ENCODE results near the gene ORM1. TPM values are rescaled to one million over a fixed set of nuclear protein-coding genes. Genes with fewer than 3 reads are reported as not detected.

ORM1 gene
- total RNA-seq, 1 experiment from 2014 or later: not detected

DNA sequence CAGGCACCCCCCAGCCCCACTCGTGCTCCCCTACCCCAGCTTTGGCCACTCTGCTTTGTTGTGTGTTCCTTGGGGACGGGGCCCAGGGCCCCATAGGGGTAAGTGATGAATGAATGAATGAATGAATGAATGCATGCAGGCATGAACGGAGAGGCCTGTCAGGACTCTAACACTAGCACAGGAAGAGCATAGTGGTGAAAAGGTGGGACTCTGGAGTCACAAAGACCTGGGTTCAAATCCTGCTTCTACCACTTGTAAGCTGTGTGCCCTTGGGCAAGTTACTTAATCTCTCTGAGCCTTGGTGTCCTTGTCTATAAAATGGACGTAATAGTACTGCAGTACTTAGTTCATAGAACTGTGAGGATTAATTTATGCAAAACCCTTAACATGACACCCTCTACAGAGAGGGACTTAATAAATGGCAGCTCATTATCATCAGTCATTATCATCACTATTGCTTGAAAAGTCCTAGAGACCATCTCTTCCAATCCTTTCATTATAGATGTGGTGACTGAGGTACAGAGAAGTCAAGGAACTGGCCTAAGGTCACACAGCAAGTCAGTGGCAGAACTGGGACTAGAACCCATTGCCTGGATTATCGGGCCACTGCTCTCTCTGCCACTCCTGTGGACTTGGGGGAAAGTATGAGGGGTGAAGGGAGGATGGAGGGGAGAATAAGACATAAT is 20.0 kb downstream of the ORM1 start:
- no peak for DNase-seq (ENCODE audit: low spot score)

DNA sequence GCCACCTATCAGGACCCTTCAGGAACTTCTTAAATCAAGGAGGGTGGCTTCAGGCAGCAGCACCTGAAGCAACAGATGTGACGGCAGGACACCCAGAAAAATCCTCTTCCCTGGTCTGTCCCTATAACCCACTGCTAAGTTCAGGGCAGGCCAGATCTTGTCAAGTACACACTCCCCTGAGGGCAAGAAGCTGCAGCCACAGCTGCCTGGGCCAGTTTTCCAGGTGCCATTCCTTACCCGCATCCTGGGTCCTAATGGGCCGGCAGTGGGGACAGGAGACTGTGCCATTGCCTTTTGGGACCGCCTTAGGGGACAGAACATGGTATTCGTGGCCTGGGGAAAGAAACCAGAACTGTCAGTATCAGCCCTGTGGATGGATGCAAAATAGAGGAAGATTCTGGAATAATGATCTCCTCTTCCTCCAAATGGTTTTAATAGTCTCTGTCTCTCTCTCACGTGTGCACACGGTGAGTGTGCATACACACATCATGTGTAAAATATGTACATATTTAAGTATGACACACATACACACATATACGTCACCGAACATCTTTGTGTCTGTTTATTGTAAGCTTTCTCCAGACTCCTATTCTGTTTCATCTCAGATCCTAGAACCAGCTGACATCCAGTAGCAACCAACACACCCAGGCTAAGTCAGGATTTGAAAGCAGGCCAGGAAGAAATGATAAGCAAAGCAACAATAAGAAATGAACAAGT is 20.7 kb downstream of the ORM1 start:
- no peak for DNase-seq (ENCODE audit: low spot score)

DNA sequence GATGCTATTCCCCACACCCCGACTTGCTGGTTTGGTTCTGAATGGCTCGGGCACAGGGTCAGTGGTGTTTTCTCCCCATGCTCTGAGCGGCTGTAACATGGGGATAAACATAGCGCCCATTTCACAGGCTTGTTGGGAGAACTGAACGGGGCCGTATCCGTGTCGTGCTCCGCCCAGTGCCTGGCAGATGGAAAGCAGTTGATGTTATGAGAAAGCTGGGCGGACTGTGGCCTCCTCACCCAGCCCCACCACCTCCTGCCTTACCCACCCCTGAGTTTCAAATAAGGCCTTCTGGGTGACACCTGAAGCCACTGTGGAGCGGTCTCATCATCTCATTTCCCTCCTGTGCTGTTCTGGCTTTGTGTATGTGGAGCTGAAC is 21.3 kb downstream of the ORM1 start:
- DNase-seq (ENCODE audit: low spot score): no peak

DNA sequence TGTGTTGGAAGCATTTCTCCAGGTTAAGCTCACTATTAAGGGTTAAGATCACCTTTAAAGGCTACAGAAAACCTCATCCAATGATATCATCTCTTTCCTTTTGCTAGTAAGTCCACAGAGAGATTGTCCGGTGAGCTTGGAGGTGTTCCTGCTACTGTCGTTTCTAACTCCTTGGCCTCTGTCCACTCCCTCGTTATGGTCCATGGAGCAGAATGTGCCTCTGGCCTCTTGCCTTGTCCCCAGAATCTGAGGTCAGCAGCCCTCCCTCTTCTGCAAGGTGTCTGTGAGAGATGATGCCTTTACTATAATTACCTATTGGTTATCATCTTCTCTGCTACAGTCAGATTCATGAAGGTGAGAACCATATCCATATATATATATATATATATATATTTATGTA is 21.8 kb downstream of the ORM1 start:
- DNase-seq (ENCODE audit: low spot score): no peak

DNA sequence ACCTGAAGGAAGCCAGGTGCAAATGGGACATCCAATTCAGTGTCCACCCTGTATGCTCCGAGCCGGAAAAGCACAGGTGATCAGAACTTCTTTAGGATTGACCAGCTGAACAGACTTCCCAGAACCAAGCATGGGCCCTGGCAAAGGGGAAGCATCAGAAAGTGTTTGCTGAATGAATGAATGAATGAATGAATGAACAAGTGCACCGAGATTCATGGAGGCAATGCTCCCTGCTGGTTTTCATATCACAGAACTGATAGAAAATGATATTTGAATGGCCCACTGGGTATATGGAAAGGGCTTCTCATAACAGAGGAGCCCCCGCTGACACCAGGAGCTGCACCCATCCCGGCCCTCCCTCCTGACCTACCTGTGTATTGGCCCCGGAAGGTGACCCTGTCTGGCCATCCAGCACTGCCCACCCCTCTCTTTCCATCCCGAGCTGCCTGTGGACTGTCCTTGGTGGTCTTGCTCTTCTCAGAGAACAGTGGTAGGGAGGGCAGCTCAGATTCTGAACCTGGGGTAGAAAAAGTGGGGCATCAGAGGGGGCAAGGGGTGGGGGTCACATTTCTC is 22.7 kb downstream of the ORM1 start:
- no peak for DNase-seq (ENCODE audit: low spot score)

DNA sequence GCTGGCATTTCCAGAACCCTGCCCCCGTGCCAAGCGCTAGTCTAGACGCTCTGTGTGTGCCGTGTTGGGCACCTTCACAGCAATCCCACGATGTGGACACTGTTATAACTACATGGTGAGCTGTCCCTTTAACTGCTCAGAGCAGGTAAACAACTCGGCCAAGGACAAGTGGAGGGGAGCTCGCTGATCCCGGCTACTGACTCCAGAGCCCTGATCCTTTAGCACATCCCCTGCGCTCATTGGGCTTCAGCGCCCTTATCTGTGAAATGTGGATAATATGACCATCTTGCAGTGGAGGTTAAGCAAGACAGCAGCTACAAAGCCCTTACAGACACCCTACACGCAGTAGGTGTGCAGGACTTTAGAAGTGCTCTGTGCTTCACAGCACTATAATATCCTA is 23.2 kb downstream of the ORM1 start:
- no peak for DNase-seq (ENCODE audit: low spot score)

DNA sequence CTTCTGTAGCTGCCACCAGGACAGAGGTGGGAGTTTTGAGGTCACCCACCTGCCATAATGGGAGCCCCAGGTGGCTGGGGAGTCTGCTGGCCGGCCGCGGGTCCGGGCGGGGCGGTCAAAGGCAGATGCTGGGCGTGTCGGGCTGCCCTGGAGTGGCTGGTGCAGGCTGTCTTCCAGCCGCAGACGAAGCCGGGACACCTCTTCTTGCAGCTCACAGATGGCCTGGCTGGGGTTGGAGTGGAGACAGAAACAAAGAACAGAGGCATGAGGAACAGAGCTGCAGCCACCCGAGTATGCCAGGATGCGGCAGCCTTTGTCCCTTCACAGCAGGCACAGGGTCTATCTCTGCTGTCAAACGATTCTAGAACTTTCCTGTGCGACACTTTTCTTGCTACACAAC is 24.8 kb downstream of the ORM1 start:
- DNase-seq (ENCODE audit: low spot score): no peak

DNA sequence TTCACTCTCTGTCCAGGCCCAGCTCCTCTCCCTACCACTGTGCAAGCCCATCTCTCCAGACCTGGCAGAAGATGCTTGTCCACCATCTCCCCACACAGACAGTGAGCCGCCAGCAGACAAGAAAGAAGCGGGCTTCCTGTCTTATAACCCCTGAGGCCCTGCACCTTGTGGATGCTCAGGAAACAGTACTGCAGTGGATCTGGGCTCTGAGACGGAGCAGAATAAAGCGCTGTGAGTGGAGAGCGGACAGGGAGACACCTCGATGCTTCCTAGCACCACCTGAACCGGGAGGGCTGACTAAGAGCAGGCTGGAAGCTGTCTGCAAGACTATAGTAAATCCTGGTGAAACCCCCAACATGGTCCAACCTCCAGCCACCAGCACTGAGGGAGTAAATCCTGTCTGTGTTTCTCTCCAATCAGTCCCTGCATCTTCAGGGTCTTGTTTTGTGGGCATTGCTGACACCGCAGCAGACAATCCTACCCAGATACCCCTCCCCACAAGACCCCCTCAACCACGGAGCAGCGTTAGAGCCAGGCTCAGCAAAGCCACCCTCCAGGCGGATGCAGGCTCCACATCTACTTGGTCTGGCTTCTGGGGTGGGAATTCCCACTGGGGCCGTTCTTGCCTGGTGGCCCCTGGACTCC is 25.5 kb downstream of the ORM1 start:
- peak; percentile 6 for DNase-seq (ENCODE audit: low spot score)

DNA sequence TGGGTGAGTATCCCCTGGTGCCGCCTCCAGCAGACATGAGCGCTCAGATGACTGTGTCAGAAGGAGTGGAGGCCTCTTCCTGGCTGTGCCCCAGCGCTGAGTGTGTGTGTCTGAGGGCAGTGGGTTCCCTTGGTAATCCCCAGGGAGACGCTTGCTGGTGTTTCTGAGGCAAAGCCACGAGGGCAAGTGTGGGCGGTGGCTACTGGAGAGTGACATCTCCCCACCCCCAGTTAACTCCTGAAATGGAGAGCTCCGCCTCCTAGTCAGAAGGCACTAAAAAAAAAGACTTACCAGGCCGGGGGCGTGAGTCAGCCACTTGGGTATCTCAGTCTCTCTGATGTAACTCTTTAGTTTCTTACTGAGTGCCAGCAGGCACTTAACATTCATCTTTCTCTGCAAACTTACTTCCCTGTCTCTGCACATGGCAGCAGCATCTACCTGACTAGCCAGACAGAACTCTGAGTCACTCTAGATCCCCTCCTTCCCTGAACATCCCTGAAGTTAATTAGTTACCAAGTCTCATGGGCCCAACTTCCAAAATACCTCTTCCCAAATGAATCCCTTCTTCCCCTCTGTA is 26.1 kb downstream of the ORM1 start:
- peak; percentile 99 for DNase-seq (ENCODE audit: low spot score)

DNA sequence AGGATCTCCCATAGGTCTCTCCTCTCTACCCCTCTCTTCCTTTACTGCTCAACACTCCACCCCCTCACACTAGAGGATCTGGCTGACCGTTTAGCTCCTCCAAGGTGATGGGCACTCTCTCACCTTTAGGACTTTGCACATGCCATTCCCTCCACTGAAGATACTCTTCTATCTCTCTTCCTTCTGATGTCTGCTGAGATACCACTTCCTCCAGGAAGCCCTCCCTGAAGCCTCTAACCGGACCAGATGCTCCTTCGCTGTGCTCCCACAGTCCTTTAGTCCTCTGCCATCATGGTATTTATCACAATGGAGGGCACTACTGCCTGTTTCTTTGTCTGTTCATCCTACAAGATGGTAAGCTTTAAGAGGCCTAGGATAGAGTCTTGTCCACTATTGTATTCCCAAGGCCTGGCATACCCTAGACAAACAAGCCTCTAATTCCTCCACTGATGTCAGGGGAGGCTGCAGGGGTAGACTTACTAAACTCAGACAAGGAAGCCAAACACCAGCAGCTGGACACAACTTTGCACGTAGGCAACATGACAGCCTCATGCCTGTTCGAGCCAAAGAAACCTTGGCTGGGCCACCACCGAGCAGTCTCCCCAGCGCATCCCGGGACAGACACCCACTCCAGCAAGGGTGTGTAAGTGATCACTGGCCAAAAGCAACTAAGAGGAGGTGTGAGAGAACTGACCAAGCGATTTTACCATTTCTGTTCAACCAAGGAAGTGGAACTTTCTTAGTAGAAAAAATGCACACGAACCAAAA is 27.0 kb downstream of the ORM1 start:
- DNase-seq (ENCODE audit: low spot score): no peak

DNA sequence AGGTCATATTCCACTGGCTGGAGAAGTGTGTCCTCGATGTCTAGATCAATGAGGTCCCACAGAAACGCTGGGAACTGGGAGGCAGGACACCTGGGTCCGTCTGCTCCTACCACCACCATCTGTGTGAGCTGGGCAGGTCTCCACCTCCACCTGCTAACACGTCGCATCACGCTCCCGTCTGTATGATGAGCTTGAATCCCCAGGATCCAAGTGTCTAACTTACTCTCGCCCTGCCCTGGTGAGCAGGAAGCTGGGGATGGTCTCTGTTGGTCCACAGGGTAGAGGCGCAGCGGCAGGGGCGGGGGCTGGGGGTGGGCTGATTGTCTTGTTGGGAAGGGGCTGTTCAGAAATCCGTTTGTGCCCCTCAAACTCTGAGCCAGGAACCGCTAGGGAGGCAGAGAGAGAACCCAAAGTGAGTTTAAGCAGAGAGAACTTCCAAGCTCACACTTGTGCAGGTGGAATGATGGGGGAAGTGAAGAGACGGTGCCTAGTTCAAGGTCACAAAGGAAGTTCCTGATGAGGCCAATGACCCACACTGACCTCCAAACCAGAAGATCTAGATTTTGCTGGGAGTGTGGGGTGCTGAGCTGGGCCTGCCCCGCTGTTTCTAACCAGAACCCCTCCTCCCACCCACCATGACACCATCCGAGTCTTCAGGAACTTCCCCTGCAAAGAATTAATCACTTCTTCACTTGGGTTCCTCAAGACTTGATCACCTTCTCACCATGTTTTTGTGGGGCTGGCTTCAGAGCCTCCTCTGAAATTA is 27.9 kb downstream of the ORM1 start:
- DNase-seq (ENCODE audit: low spot score): no peak

DNA sequence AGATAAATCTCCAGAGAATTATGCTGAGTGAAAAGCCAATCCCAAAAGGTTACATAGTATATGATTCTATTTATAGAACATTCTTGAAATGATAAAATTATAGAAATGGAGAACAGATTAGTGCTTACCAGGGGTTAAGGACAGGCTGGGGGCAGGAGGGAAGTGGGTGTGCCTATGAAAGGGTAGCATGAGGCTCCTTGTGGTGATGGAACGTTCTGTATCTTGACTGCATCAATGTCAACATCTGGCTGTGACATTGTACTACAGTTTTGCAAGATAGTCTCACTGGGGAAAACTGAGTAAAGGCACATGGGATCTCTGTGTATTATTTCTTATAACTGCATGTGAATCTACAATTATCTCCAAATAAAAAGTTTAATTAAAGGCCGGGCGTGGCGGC is 29.0 kb downstream of the ORM1 start:
- DNase-seq (ENCODE audit: low spot score): no peak

DNA sequence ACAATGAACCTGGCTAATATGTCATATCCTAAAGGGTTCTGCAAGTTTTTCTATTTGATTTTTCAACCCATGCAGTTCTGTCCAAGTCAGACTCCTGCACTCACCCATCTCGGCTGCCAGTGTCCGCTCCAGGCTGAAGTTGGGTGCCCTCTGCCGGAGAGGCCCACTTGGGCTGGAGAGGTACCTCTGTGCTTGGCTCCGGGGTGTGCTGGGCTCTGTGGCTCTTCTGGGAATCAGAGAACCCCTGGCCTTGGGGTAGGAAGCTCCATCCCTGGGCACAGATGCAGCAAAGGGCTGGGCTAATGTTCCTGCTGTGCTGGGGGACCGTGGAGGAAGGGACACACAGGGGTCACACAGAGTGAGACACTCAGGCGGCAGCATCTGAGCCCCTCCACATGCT is 32.9 kb downstream of the ORM1 start:
- no peak for DNase-seq (ENCODE audit: low spot score)

DNA sequence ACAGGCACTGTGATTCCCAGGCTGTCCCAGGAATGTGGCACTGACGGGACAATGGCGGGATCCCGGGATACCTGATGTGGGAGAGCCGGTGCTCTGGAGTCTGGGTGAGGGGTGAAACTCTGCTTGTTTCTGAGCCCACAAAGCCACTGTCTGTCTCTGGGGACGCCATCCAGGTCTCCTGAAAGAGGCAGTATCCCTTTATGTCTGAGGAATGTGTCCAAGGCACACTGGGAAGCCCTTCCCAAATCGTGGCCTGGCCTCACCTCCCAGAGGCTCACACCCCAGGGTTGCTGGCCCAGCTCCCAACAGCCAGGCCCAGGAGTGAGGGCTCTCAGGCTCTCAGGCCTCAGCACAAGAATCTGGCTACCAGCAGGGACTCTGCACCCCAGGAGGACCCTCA is 33.9 kb downstream of the ORM1 start:
- no peak for DNase-seq (ENCODE audit: low spot score)

DNA sequence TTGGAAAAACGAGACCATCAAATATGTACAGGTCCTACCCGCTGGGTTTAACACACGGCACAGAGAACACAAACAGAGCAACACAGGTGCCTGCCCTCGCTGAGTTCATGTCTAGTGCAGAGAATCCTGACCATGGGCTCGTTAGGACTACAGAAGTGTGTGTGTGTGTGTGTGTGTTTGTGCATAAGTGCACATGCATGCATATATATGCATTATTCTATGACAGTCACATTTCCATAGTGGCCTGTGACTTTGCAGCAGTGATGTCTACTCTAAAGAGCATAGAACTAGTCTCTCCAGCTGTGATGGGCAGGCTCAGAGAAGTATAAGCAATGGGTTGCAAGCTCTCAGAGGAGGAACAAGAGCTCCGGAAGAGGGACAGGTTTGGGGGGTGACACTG is 34.5 kb downstream of the ORM1 start:
- DNase-seq (ENCODE audit: low spot score): no peak

DNA sequence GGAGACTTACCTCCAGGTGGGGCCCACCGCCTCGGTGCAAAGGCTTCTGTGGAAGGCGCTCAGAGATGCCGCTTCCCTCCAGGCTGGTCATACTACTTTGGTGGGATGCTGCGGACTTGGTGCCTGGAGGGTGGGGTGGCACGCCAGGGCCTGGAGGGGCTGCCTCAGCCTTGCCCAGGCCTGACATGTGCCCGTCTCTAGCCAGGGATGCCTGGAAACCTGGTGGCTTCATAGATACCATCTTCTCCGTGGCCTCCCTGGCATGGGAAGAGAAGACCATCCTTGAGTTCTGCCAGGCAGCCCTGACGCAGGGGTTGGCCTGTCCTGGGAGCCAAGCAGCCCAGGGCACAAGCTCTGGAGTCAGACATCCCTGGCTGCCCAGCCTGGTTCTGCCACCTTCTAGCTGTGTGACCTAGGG is 35.0 kb downstream of the ORM1 start:
- DNase-seq (ENCODE audit: low spot score): no peak

DNA sequence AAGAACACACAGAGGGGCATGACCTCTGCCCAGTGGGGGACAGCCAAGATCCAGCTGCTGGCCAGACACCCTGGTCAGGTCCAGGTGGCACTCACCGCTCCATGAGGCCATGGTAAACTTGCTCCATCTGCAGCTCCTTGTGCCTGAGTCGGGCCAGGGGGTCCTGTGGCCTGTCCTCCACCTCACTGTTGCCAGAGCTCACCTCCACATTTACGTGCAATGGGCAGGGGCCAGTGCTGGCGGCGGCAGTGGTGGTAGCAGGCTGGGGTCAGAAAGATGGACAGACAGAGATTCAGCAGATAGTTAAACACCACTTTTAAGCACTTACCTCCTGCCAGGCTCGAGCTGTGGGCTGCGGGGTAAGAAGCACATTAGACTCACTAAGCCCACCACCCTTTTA is 36.9 kb downstream of the ORM1 start:
- DNase-seq (ENCODE audit: low spot score): no peak

DNA sequence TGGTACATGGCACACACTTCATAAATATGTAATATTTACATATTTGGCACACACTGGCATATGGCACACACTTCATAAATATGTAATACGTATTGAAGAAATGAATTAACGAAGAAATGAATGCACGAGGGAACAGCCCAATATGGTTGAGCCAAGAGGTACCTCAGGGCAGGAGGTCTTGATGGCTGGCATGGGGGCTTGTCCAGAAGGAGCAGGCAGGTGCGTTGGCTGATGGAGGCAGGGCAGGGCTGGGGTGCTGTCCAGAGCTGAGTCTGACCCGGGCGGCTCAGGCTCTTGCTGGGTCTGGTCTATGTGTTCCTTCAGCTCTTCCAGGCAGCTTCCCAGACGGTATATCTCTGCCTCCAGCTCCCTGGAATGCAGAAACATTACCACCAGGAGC is 38.6 kb downstream of the ORM1 start:
- no peak for DNase-seq (ENCODE audit: low spot score)

DNA sequence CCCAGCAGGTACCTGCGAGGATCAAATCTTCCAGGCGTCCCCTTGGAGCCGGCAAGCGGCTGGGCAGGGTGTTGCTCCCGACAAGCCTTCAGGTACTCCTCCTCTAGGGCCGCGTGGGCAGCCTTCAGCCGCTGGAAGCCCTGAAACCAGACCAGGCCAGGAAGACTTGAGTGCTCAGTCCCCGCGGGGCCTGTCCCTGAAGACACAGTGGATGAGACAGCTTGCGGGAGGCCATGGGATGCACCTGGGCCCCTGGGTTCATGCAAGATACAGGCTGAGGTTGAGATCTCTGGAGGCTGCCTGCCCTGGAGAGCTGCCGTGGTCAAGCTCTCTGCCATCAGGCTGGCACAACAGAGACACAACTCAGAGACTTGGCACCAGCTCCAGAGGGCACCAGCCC is 39.5 kb downstream of the ORM1 start:
- no peak for DNase-seq (ENCODE audit: low spot score)

DNA sequence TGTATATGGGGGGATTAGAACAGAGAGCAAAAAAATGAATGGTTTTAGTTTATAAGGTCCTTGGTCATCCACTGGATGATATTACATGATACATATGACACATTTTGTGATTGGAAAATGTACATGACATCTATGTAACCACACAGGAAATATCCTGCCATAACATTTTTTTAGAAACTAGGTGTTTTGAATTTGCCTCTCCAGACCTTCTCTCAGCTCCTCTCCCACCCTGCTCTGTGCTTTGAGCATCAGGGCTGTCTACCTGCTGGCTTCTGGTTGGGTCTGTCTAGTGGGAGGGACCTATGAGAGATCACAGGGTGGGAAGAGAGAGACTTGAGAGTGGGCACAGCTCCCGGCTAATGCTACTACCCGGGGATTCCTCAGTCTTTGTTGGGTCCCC is 40.5 kb downstream of the ORM1 start:
- DNase-seq (ENCODE audit: low spot score): no peak
